Skeletal muscle cell (primary cell): ENCODE measurements around the gene FOXI1.

Experiments
- DNase-seq: peaks from one replicate; pipeline ENCODE4 v3.0.0-alpha.2; 2010; ENCODE audit warnings: low read depth
- H3K4me3 ChIP-seq: 2 replicates; pipeline ENCODE4 v1.5.1; 2011; ENCODE audit warnings: low read depth, mild to moderate bottlenecking, control low read depth, low read length, moderate library complexity

The FOXI1 gene

GRCh38 chr5:170105642-170106611 is at the start of gene FOXI1:
Gene FOXI1, plus strand, starts transcription at chr5:170105897. Its CDS starts 61 bp downstream, at chr5:170105958.
- no peak within 1 kb of the TSS for H3K4me3 ChIP-seq
- DNase-seq: no peak

GRCh38 chr5:170056561-170057267 is 49.0 kb upstream of the FOXI1 start:
- no peak for DNase-seq
- no peak overlapping the region for H3K4me3 ChIP-seq

GRCh38 chr5:170057311-170057710 is 48.4 kb upstream of the FOXI1 start:
- no peak for DNase-seq
- H3K4me3 ChIP-seq: no peak overlapping the region

- DNase-seq: no peak
- no peak overlapping the region for H3K4me3 ChIP-seq
Measured at GRCh38 chr5:170059221-170059620, 46.5 kb upstream of the FOXI1 start.

- DNase-seq: no peak
- no peak overlapping the region for H3K4me3 ChIP-seq
Measured at GRCh38 chr5:170067152-170067551, 38.5 kb upstream of the FOXI1 start.

- H3K4me3 ChIP-seq: no peak overlapping the region
- no peak for DNase-seq
Measured at GRCh38 chr5:170067574-170068170, 38.0 kb upstream of the FOXI1 start.

GRCh38 chr5:170069512-170069911 is 36.2 kb upstream of the FOXI1 start:
- no peak for DNase-seq
- no peak overlapping the region for H3K4me3 ChIP-seq

- H3K4me3 ChIP-seq: no peak overlapping the region
- DNase-seq: peak; percentile 4
Measured at GRCh38 chr5:170070556-170071412, 34.9 kb upstream of the FOXI1 start.

GRCh38 chr5:170071748-170072147 is 33.9 kb upstream of the FOXI1 start:
- H3K4me3 ChIP-seq: no peak overlapping the region
- no peak for DNase-seq

GRCh38 chr5:170075696-170076095 is 30.0 kb upstream of the FOXI1 start:
- DNase-seq: no peak

GRCh38 chr5:170076211-170076610 is 29.5 kb upstream of the FOXI1 start:
- no peak overlapping the region for H3K4me3 ChIP-seq
- no peak for DNase-seq

More at GRCh38 chr5:170075696-170076095, 30.0 kb upstream of the FOXI1 start:
- H3K4me3 ChIP-seq: no peak overlapping the region

GRCh38 chr5:170076739-170077138 is 29.0 kb upstream of the FOXI1 start:
- DNase-seq: no peak
- no peak overlapping the region for H3K4me3 ChIP-seq

GRCh38 chr5:170077526-170077925 is 28.2 kb upstream of the FOXI1 start:
- no peak overlapping the region for H3K4me3 ChIP-seq
- DNase-seq: no peak

GRCh38 chr5:170078458-170078857 is 27.2 kb upstream of the FOXI1 start:
- no peak for DNase-seq
- H3K4me3 ChIP-seq: no peak overlapping the region

- H3K4me3 ChIP-seq: no peak overlapping the region
- DNase-seq: no peak
Measured at GRCh38 chr5:170078931-170079330, 26.8 kb upstream of the FOXI1 start.

GRCh38 chr5:170080217-170080616 is 25.5 kb upstream of the FOXI1 start:
- DNase-seq: no peak
- H3K4me3 ChIP-seq: no peak overlapping the region

- no peak overlapping the region for H3K4me3 ChIP-seq
- no peak for DNase-seq
Measured at GRCh38 chr5:170080786-170081445, 24.8 kb upstream of the FOXI1 start.

- no peak for DNase-seq
- no peak overlapping the region for H3K4me3 ChIP-seq
Measured at GRCh38 chr5:170081616-170082015, 24.1 kb upstream of the FOXI1 start.

- no peak for DNase-seq
- no peak overlapping the region for H3K4me3 ChIP-seq
Measured at GRCh38 chr5:170082701-170083100, 23.0 kb upstream of the FOXI1 start.
